Spleen (tissue), 11 donors: ENCODE results near the gene CFI. TPM values are rescaled to one million over a fixed set of nuclear protein-coding genes. Genes with fewer than 3 reads are reported as not detected.

Experiments used
- DNase-seq: peaks from one replicate; pipeline ENCODE4 v3.0.0-alpha.2; 2020
- H3K27ac ChIP-seq, 8 donors: fragments of 200-600 bp; sonication (generic) in 7 of 8; 1 replicate in 4 of 8; 2 replicates in 4 of 8; pipeline versions ENCODE4 v1.5.0 to v1.8.0; 2016 to 2021; ENCODE audit warnings: inconsistent platforms in 4 of 8, mild to moderate bottlenecking in 4 of 8, moderate library complexity in 1 of 8
- H3K27me3 ChIP-seq, 7 donors: fragments of 200-600 bp; sonication (generic) in 6 of 7; replicated peaks in 1 of 7; 1 replicate in 4 of 7; 2 replicates in 3 of 7; pipeline versions ENCODE4 v1.5.0 to v1.8.0; 2016 to 2021; ENCODE audit warnings: inconsistent platforms in 3 of 7, mild to moderate bottlenecking in 1 of 7
- H3K36me3 ChIP-seq, 6 donors: fragments of 200-600 bp; sonication (generic) in 5 of 6; 1 replicate in 4 of 6; 2 replicates in 2 of 6; pipeline versions ENCODE4 v1.5.0 to v1.8.0; 2016 to 2021; ENCODE audit warnings: inconsistent platforms in 2 of 6
- H3K4me1 ChIP-seq, 6 donors: fragments of 200-600 bp; sonication (generic) in 5 of 6; 1 replicate in 3 of 6; 2 replicates in 3 of 6; pipeline versions ENCODE4 v1.5.0 to v1.8.0; 2016 to 2021; ENCODE audit warnings: inconsistent platforms in 3 of 6
- H3K4me3 ChIP-seq, 8 donors: fragments of 200-600 bp; sonication (generic) in 7 of 8; 1 replicate in 4 of 8; 2 replicates in 4 of 8; pipeline versions ENCODE4 v1.5.0 to v1.8.0; 2016 to 2021; ENCODE audit warnings: inconsistent platforms in 4 of 8, mild to moderate bottlenecking in 4 of 8, moderate library complexity in 2 of 8
- H3K9me3 ChIP-seq, 8 donors: fragments of 200-600 bp; sonication (generic) in 7 of 8; 1 replicate in 4 of 8; 2 replicates in 4 of 8; pipeline versions ENCODE4 v1.5.0 to v1.8.0; 2016 to 2021; ENCODE audit warnings: inconsistent platforms in 4 of 8
- POLR2A ChIP-seq, 3 donors: fragments of 450-650 bp; IDR thresholded peaks; one replicate each; pipeline ENCODE4 v1.5.1; 2017; ENCODE audit warnings: antibody characterized with exemption in 3 of 3, mild to moderate bottlenecking in 1 of 3
- POLR2AphosphoS5 ChIP-seq, 3 donors: sonication (generic); formaldehyde crosslinking; IDR thresholded peaks; one replicate each; pipeline ENCODE4 v1.5.1; 2017; ENCODE audit warnings: antibody characterized with exemption in 3 of 3
- WGBS, 5 donors: extraction: QIAGEN DNeasy Blood & Tissue Kit in 3 of 5; methylation state at CpG; one replicate each; pipeline versions ENCODE4 v1.1.5 to v1.1.7; 2013 to 2018; 5-methylcytosine and 5-hydroxymethylcytosine counted together
- intact Hi-C: fragments of 100-400 bp; cut with DNase I; formaldehyde crosslinking; loops from one replicate; pipeline ENCODE4 v1.15.0; 2023; ENCODE audit warnings: low total_unique reads
- polyA plus RNA-seq, 3 donors: library from polyadenylated mRNA; stranded (reverse); fragments of 200-250 nt; gene quantifications; one replicate each; pipeline ENCODE4 v1.2.1, GENCODE V29; 2013
- total RNA-seq, 7 donors: library from RNA; depleted of rRNA in 3 of 7; stranded (reverse); fragments of >200 nt in 3 of 7; fragmentation: NEBNext Ultra II Directional in 4 of 7; extraction: Animal tissue kit (Norgen Biotek cat#: 25700) in 4 of 7; gene quantifications; one replicate each; pipeline versions ENCODE4 v1.1.0 to v1.2.1, GENCODE V29; 2016 to 2021
- TF ChIP-seq, protein P1 (sequence below), 11 experiments: fragments of 200-600 bp in 7 of 11; fragments of 450-650 bp in 4 of 11; sonication (generic) in 4 of 11; IDR thresholded peaks in 8 of 11; conservative IDR thresholded peaks in 3 of 11; 1 replicate in 7 of 11; 2 replicates in 4 of 11; pipeline versions ENCODE4 v1.4.0 to v1.8.0; 2016 to 2021; ENCODE audit warnings: antibody characterized with exemption in 11 of 11, inconsistent platforms in 4 of 11, mild to moderate bottlenecking in 1 of 11
- donor health status: healthy with polysubstance abuse.
- donor health status: DM: no; HTN: no; CAD: no; lungs with moderate emphysema.
- donor health status: DM: no; HTN: no; CAD: no.
- donor health status: Bipolar disorder and iron deficiency.
- donor health status: healthy.
- donor health status: DM: no; HTN: no; CAD: no.
- donor health status: DM: yes; HTN: yes; CAD: no.

The CFI gene
- total and polyA plus RNA-seq, 10 donors: 9.8 to 88.2 (median 59.0) TPM

DNA sequence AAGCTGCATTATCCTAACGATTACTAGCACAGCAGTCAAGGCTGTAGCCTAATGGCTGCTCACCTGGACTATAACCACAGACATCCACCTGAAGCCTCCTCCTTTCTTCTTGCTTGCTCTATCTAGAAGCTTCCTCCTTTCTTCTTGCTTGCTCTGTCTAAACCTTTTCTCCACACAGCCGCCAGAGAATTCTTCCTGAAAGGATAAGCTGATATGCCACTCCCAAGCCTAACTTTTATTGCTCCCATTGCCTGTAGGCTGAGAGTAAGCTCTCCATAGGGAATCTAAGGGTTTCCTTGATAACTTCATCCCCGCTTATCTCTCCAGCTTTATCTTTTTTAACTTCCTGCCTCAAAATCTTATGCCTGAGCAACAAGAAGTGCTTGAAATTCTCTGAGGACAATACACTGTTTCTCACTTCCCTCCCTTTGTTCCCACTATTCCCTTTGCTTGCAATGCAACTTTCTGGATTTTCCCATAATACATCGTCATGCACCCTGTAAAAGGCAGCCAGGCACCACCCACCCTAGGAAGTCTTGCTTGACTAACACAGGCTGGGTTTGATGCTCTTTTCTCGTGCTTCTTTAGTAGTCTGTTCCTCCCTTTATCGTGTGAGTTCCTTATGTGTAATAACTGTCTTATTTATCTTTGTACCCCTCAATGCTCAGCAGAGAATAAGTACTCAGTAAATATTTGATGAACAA lies 44.7 kb upstream of the CFI start:
- Histone ChIP-seq H3K27me3 (no peaks in the 10 kb centered on the region), H3K4me1 (no peaks in the 10 kb centered on the region), H3K9me3 (no peaks in the 10 kb centered on the region), H3K36me3 (no peaks in the 10 kb centered on the region), H3K4me3 (no peak overlapping the region), H3K27ac (no peak overlapping the region)
- WGBS, 5 donors: 53 to 58% (median 57%) methylated on average over 6 of the region's 6 CpGs
- no peak for DNase-seq
- TF ChIP-seq POLR2A (IDR thresholded peaks at IDR 0.05) (no peak), POLR2AphosphoS5 (IDR thresholded peaks at IDR 0.05) (no peak)
- TF ChIP-seq, protein P1, sequence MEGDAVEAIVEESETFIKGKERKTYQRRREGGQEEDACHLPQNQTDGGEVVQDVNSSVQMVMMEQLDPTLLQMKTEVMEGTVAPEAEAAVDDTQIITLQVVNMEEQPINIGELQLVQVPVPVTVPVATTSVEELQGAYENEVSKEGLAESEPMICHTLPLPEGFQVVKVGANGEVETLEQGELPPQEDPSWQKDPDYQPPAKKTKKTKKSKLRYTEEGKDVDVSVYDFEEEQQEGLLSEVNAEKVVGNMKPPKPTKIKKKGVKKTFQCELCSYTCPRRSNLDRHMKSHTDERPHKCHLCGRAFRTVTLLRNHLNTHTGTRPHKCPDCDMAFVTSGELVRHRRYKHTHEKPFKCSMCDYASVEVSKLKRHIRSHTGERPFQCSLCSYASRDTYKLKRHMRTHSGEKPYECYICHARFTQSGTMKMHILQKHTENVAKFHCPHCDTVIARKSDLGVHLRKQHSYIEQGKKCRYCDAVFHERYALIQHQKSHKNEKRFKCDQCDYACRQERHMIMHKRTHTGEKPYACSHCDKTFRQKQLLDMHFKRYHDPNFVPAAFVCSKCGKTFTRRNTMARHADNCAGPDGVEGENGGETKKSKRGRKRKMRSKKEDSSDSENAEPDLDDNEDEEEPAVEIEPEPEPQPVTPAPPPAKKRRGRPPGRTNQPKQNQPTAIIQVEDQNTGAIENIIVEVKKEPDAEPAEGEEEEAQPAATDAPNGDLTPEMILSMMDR (IDR thresholded peaks at IDR 0.05 in 8 of 11, conservative IDR thresholded peaks at IDR 0.05 in 3 of 11): no peak
- intact Hi-C loops: no loop called here

DNA sequence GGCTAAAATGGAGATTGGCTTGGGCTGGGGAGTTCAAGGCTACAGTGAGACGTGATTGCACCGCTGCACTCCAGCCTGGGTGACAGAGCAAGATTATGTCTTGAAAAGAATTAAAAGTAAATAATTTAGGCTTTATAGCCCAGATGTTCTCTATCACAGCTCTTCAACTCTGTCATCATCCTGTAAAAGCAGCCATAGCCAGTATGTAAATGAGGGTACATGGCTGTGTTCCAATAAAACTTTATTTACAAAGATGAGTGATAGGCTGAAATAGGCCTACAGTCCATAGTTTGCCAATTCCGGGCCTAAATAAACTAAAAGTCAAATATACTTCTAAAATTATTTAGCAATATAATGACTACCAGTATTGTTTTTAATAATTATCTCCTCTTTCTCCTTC lies 35.2 kb upstream of the CFI start:
- DNase-seq: no peak
- TF ChIP-seq, protein P1 (IDR thresholded peaks at IDR 0.05 in 8 of 11, conservative IDR thresholded peaks at IDR 0.05 in 3 of 11): no peak
- TF ChIP-seq POLR2A (IDR thresholded peaks at IDR 0.05): no peak
- TF ChIP-seq POLR2AphosphoS5 (IDR thresholded peaks at IDR 0.05): no peak
- Histone ChIP-seq H3K36me3 (no peaks in the 10 kb centered on the region), H3K27me3 (no peaks in the 10 kb centered on the region), H3K27ac (no peak overlapping the region), H3K4me3 (no peak overlapping the region), H3K9me3 (no peaks in the 10 kb centered on the region), H3K4me1 (no peaks in the 10 kb centered on the region)
- 87 to 97% (median 95%) methylated on average over 3 of the region's 3 CpGs for WGBS, 5 donors
- intact Hi-C loops: no loop called here

DNA sequence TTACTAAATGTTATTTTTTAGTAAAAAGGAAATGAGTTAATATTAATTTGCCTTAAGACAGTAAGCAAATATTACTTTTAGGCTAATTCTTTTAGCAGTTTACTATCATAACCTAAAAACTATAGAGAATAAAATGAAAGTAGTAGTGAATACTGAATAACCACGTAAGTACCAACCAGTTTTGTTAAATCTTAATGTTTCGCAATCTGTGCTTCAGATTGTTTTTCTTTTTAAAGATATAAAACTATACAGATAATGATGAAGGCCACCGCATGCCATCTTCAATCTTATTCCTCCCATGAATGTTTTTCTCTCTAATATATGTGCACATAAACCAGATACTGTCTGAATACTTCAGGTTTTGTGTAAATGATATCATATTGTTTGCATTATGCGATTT lies 32.0 kb upstream of the CFI start:
- WGBS, 5 donors: 87 to 96% (median 91%) methylated on average over 4 of the region's 4 CpGs
- no peak for TF ChIP-seq POLR2A (IDR thresholded peaks at IDR 0.05)
- TF ChIP-seq POLR2AphosphoS5 (IDR thresholded peaks at IDR 0.05): no peak
- TF ChIP-seq, protein P1 (IDR thresholded peaks at IDR 0.05 in 8 of 11, conservative IDR thresholded peaks at IDR 0.05 in 3 of 11): no peak
- no peaks in the 10 kb centered on the region for H3K36me3 ChIP-seq
- H3K27me3 ChIP-seq: no peaks in the 10 kb centered on the region
- no peak for DNase-seq
- H3K9me3 ChIP-seq: no peaks in the 10 kb centered on the region
- intact Hi-C loops: no loop called here
- H3K4me3 ChIP-seq: no peak overlapping the region
- H3K27ac ChIP-seq: no peak overlapping the region
- H3K4me1 ChIP-seq: no peaks in the 10 kb centered on the region

DNA sequence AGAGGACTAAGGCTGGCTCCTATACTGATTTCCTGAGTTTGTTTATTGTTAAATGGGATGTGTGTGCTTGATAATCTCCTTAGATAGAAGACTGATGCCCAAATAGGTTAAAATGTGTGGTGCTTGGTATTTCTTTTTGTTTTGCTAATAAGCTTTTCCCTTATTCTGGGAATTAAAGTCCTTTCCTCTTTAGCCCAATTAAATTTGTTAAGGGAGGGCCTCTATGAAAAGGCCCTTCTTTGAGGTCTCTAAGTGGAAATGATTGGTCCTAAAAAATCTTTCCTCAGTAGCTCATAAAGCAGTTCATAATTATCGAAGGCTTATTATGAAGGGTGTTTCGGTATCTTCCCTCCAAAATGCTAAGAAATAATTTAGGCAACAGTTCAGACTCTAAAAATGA lies 25.9 kb upstream of the CFI start, which contains the start of gene RRH:
TSS of gene RRH (plus strand) at position 301 of the 400 bp plus-strand sequence. CDS start at position 357, 56 bp downstream.
- Histone ChIP-seq H3K27me3 (no peaks in the 10 kb centered on the region), H3K36me3 (peaks cover 0 to 50% (median 27%) of the 10 kb centered on the region in 6 donors), H3K4me3 (no peak within 1 kb of the TSS), H3K4me1 (no peaks in the 10 kb centered on the region), H3K27ac (no peak within 1 kb of the TSS), H3K9me3 (no peaks in the 10 kb centered on the region)
- intact Hi-C loops: loop anchor here (10.0 kb wide), 1 partner anchor 123 kb away; the partner anchor contains the start of gene CASP6
- WGBS, 5 donors: 92 to 99% (median 97%) methylated on average over 2 of the region's 2 CpGs
- TF ChIP-seq, protein P1 (IDR thresholded peaks at IDR 0.05 in 8 of 11, conservative IDR thresholded peaks at IDR 0.05 in 3 of 11): no peak
- TF ChIP-seq POLR2A (IDR thresholded peaks at IDR 0.05): no peak
- TF ChIP-seq POLR2AphosphoS5 (IDR thresholded peaks at IDR 0.05): no peak
- DNase-seq: no peak
